GDM1 (cell line): ENCODE results near the gene C2orf76.
A peak's percentile ranks its signal among the peaks of the same experiment; 100 is the strongest.

ENCODE experiments used
- DNase-seq: peaks from one replicate; lab custom pipeline; 2025; lab: John Stamatoyannopoulos, UW

Gene C2orf76

GRCh38 chr2:119264781-119265692, 101.6 kb downstream of the C2orf76 start:
- DNase-seq, result peak; percentile 21

GRCh38 chr2:119263656-119264055, 103.0 kb downstream of the C2orf76 start:
- peak; percentile 67 for DNase-seq

- DNase-seq, result no peak
These were observed 103.6 kb downstream of the C2orf76 start for GRCh38 chr2:119263025-119263424.

GRCh38 chr2:119261493-119262225, 105.0 kb downstream of the C2orf76 start:
- DNase-seq, result no peak

- no peak for DNase-seq
These were observed 105.8 kb downstream of the C2orf76 start for GRCh38 chr2:119260646-119261492.

- no peak for DNase-seq
These were observed 107.3 kb downstream of the C2orf76 start for GRCh38 chr2:119259296-119259860.

GRCh38 chr2:119257198-119257597, 109.4 kb downstream of the C2orf76 start:
- no peak for DNase-seq

- DNase-seq, result no peak
These were observed 110.1 kb downstream of the C2orf76 start for GRCh38 chr2:119256582-119256921.

- no peak for DNase-seq
These were observed 110.7 kb downstream of the C2orf76 start for GRCh38 chr2:119255760-119256581.

- DNase-seq, result no peak
These were observed 112.0 kb downstream of the C2orf76 start for GRCh38 chr2:119254601-119255080.

GRCh38 chr2:119253760-119254600, 112.7 kb downstream of the C2orf76 start:
- DNase-seq, result no peak

- no peak for DNase-seq
These were observed 113.4 kb downstream of the C2orf76 start for GRCh38 chr2:119253114-119253702.
